GM23338 (cell line): ENCODE results near the gene DPH2. TPM values are rescaled to one million over a fixed set of nuclear protein-coding genes. Genes with fewer than 3 reads are reported as not detected.

ENCODE experiments used
- ATAC-seq: fragments of 200-7000 bp; cut with Tn5 transposase; 3 replicates; pipeline ENCODE4 v1.9.1; 2020
- DNase-seq: peaks from one replicate; pipeline ENCODE4 v3.0.0-alpha.2; 2015; ENCODE audit warnings: low spot score
- H2AFZ ChIP-seq: fragments of 200-600 bp; sonication (generic); 2 replicates; pipeline ENCODE4 v1.8.0; 2016; ENCODE audit warnings: antibody characterized with exemption, mild to moderate bottlenecking, moderate library complexity
- H3F3A ChIP-seq: fragments of 200-600 bp; sonication (generic); replicated peaks from 2 replicates; pipeline ENCODE4 v1.8.0; 2017; ENCODE audit warnings: antibody characterized with exemption, mixed run types, low read depth
- H3K27ac ChIP-seq: fragments of 200-600 bp; sonication (generic); 2 replicates; pipeline ENCODE4 v1.6.1; 2016; ENCODE audit warnings: low read depth
- H3K27me3 ChIP-seq: fragments of 200-600 bp; sonication (generic); 2 replicates; pipeline ENCODE4 v1.8.0; 2016; ENCODE audit warnings: mild to moderate bottlenecking, mixed run types, moderate library complexity; ENCODE audit not compliant: insufficient read depth
- H3K36me3 ChIP-seq: fragments of 200-600 bp; sonication (generic); 2 replicates; pipeline ENCODE4 v1.8.0; 2016; ENCODE audit warnings: mild to moderate bottlenecking; ENCODE audit not compliant: insufficient read depth
- H3K4me1 ChIP-seq: fragments of 200-600 bp; sonication (generic); 2 replicates; pipeline ENCODE4 v1.8.0; 2016; ENCODE audit warnings: mild to moderate bottlenecking, moderate library complexity; ENCODE audit not compliant: insufficient read depth
- H3K4me2 ChIP-seq: fragments of 200-600 bp; sonication (generic); 2 replicates; pipeline ENCODE4 v1.7.1; 2017; ENCODE audit warnings: mixed run types
- H3K4me3 ChIP-seq: fragments of 200-600 bp; sonication (generic); 2 replicates; pipeline ENCODE4 v1.6.1; 2016; ENCODE audit warnings: mixed run types
- H3K79me2 ChIP-seq: fragments of 200-600 bp; sonication (generic); replicated peaks from 2 replicates; pipeline ENCODE4 v1.8.0; 2017; ENCODE audit warnings: mild to moderate bottlenecking; ENCODE audit not compliant: insufficient read depth
- H3K9me2 ChIP-seq: fragments of 200-600 bp; sonication (generic); 2 replicates; pipeline ENCODE4 v1.8.0; 2017; ENCODE audit not compliant: insufficient read depth
- H4K20me1 ChIP-seq: fragments of 200-600 bp; sonication (generic); replicated peaks from 2 replicates; pipeline ENCODE4 v1.8.0; 2017; ENCODE audit warnings: mild to moderate bottlenecking; ENCODE audit not compliant: insufficient read depth
- H3K27ac Mint-ChIP-seq: 2 replicates; pipeline ENCODE4 v1.8.0; 2020; ENCODE audit warnings: inconsistent platforms, mild to moderate bottlenecking, moderate library complexity, mixed read lengths
- H3K27me3 Mint-ChIP-seq: 3 replicates; pipeline ENCODE4 v1.8.0; 2022; ENCODE audit warnings: low read depth, mild to moderate bottlenecking, moderate library complexity, mixed read lengths, inconsistent platforms; ENCODE audit not compliant: insufficient read depth, poor library complexity
- H3K36me3 Mint-ChIP-seq: 3 replicates; pipeline ENCODE4 v1.8.0; 2021; ENCODE audit warnings: low read depth, mild to moderate bottlenecking, inconsistent platforms, moderate library complexity, mixed read lengths
- H3K4me1 Mint-ChIP-seq: 3 replicates; pipeline ENCODE4 v1.8.0; 2020; ENCODE audit warnings: mild to moderate bottlenecking, inconsistent platforms, mixed read lengths
- H3K4me3 Mint-ChIP-seq: 3 replicates; pipeline ENCODE4 v1.8.0; 2021; ENCODE audit warnings: moderate library complexity, mild to moderate bottlenecking, inconsistent platforms, mixed read lengths
- H3K9me3 Mint-ChIP-seq: 3 replicates; pipeline ENCODE4 v1.8.0; 2020; ENCODE audit warnings: moderate library complexity, mild to moderate bottlenecking, inconsistent platforms, mixed read lengths
- CREB1 ChIP-seq: fragments of 250-450 bp; sonication (Bioruptor Pico); IDR thresholded peaks from 2 replicates; pipeline ENCODE4 v1.5.0; 2020; ENCODE audit warnings: low read depth, mild to moderate bottlenecking, moderate library complexity
- CTCF ChIP-seq, 2 experiments: fragments of 200-600 bp in 1 of 2; sonication (generic) in 1 of 2; conservative IDR thresholded peaks; 2 replicates each; pipeline versions ENCODE4 v1.5.1 to v1.6.1; 2016 to 2017; ENCODE audit warnings: antibody characterized with exemption in 2 of 2, low read depth in 2 of 2, mild to moderate bottlenecking in 2 of 2, moderate library complexity in 1 of 2
- ETS1 ChIP-seq: IDR thresholded peaks from 2 replicates; pipeline ENCODE4 v1.6.1; 2016; ENCODE audit warnings: antibody characterized with exemption
- EZH2 ChIP-seq: fragments of 200-600 bp; sonication (generic); IDR thresholded peaks from one replicate; pipeline ENCODE4 v1.8.0; 2017; ENCODE audit warnings: antibody characterized with exemption, mild to moderate bottlenecking, low read depth; ENCODE audit not compliant: unreplicated experiment
- EZH2phosphoT487 ChIP-seq: fragments of 200-600 bp; sonication (generic); IDR thresholded peaks from one replicate; pipeline ENCODE4 v1.8.1; 2018; ENCODE audit warnings: antibody characterized with exemption; ENCODE audit not compliant: unreplicated experiment
- JUNB ChIP-seq: IDR thresholded peaks from one replicate; pipeline ENCODE4 v1.6.1; 2016; ENCODE audit warnings: antibody characterized with exemption; ENCODE audit not compliant: unreplicated experiment
- NANOG ChIP-seq: IDR thresholded peaks from 2 replicates; pipeline ENCODE4 v1.6.1; 2016; ENCODE audit warnings: antibody characterized with exemption, borderline replicate concordance
- POLR2AphosphoS5 ChIP-seq: IDR thresholded peaks from 2 replicates; pipeline ENCODE4 v1.6.1; 2016; ENCODE audit warnings: antibody characterized with exemption, low read depth
- STAT1 ChIP-seq: IDR thresholded peaks from one replicate; pipeline ENCODE4 v1.6.1; 2016; ENCODE audit warnings: antibody characterized with exemption; ENCODE audit not compliant: unreplicated experiment
- ZNF114 ChIP-seq: fragments of 250-450 bp; sonication (Bioruptor Pico); IDR thresholded peaks from 2 replicates; pipeline ENCODE4 v1.5.0; 2020; ENCODE audit warnings: mild to moderate bottlenecking, moderate library complexity
- ZNF331 ChIP-seq: fragments of 250-450 bp; sonication (Bioruptor Pico); IDR thresholded peaks from 2 replicates; pipeline ENCODE4 v1.5.0; 2020; ENCODE audit warnings: low read depth, mild to moderate bottlenecking, moderate library complexity
- ZNF462 ChIP-seq: fragments of 250-450 bp; sonication (Bioruptor Pico); IDR thresholded peaks from 2 replicates; pipeline ENCODE4 v1.5.0; 2020; ENCODE audit warnings: mild to moderate bottlenecking, moderate library complexity
- polyA plus RNA-seq: library from polyadenylated mRNA; unstranded; fragments of >200 nt; fragmentation: Nextera tagmentation; extraction: Ambion mirVana; gene quantifications from 2 replicates; pipeline ENCODE4 v1.2.1, GENCODE V29; 2016
- total RNA-seq: library from RNA; depleted of rRNA; stranded (reverse); fragments of >200 nt; shearing (Covaris generic); gene quantifications from 2 replicates; pipeline ENCODE4 v1.2.3, GENCODE V29; 2014
- TF ChIP-seq, protein P1 (sequence below): IDR thresholded peaks from one replicate; pipeline ENCODE4 v1.6.1; 2018; ENCODE audit warnings: antibody characterized with exemption; ENCODE audit not compliant: unreplicated experiment

DPH2 gene
- total and polyA plus RNA-seq, 2 experiments from 2014 or later: 32.1 to 90.3 TPM

DNA sequence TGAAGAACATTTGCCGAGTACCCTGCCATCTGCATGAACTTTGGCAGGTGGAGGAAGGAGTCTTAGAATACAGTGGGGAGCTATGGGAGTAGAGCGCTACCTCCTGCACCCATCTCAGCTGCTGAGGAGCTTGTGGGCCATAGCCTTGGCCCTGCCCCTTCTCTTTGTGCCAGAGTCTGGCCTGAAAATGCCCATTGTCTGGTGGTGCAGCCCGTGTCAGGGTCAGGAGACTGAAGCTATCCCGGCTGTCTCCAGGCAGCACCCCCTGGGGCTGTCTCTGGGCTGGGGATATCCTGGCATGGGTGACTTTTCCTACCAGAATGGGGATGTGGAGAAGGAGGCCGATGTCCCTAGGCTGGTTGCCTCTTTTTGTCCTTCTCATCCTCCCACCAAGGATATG lies 15.8 kb upstream of the DPH2 start:
- H3K36me3 Mint-ChIP-seq: no peaks in the 10 kb centered on the region; the same call in 2 of the 3 replicates
- Histone ChIP-seq H3K4me1 (peaks cover 3% of the 10 kb centered on the region; the same call in 1 of the 2 replicates), H3K27ac (no peak overlapping the region), H3K36me3 (no peaks in the 10 kb centered on the region), H3K4me2 (no peak overlapping the region), H3K9me2 (no peaks in the 10 kb centered on the region), H4K20me1 (no peaks in the 10 kb centered on the region; the same call in 1 of the 2 replicates), H3K4me3 (no peak overlapping the region), H3K79me2 (0 out of 2 replicates have a peak, but pooled peaks cover 4% of the 10 kb centered on the region), H3K27me3 (no peaks in the 10 kb centered on the region), H2AFZ (no peak overlapping the region), H3F3A (no peaks in the 10 kb centered on the region)
- no peak for TF ChIP-seq ZNF331 (CRISPR knock-in tag)
- TF ChIP-seq EZH2: no peak
- no peak for TF ChIP-seq CREB1 (CRISPR knock-in tag)
- TF ChIP-seq NANOG: no peak
- no peak for TF ChIP-seq CTCF (conservative IDR thresholded peaks at IDR 0.05; ENCODE audit: low read depth in 2 of 2)
- TF ChIP-seq JUNB: no peak
- TF ChIP-seq ETS1: no peak
- TF ChIP-seq ZNF462: no peak
- TF ChIP-seq, protein P1, sequence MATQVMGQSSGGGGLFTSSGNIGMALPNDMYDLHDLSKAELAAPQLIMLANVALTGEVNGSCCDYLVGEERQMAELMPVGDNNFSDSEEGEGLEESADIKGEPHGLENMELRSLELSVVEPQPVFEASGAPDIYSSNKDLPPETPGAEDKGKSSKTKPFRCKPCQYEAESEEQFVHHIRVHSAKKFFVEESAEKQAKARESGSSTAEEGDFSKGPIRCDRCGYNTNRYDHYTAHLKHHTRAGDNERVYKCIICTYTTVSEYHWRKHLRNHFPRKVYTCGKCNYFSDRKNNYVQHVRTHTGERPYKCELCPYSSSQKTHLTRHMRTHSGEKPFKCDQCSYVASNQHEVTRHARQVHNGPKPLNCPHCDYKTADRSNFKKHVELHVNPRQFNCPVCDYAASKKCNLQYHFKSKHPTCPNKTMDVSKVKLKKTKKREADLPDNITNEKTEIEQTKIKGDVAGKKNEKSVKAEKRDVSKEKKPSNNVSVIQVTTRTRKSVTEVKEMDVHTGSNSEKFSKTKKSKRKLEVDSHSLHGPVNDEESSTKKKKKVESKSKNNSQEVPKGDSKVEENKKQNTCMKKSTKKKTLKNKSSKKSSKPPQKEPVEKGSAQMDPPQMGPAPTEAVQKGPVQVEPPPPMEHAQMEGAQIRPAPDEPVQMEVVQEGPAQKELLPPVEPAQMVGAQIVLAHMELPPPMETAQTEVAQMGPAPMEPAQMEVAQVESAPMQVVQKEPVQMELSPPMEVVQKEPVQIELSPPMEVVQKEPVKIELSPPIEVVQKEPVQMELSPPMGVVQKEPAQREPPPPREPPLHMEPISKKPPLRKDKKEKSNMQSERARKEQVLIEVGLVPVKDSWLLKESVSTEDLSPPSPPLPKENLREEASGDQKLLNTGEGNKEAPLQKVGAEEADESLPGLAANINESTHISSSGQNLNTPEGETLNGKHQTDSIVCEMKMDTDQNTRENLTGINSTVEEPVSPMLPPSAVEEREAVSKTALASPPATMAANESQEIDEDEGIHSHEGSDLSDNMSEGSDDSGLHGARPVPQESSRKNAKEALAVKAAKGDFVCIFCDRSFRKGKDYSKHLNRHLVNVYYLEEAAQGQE: no peak
- TF ChIP-seq EZH2phosphoT487: no peak
- no peak for TF ChIP-seq POLR2AphosphoS5
- no peak for TF ChIP-seq ZNF114 (CRISPR knock-in tag)
- TF ChIP-seq STAT1: no peak
- no peaks in the 10 kb centered on the region for H3K9me3 Mint-ChIP-seq
- ATAC-seq: no peak
- no peak overlapping the region for H3K27ac Mint-ChIP-seq
- no peak overlapping the region for H3K4me3 Mint-ChIP-seq
- H3K4me1 Mint-ChIP-seq: peaks cover 10% of the 10 kb centered on the region
- H3K27me3 Mint-ChIP-seq: peaks cover 16% of the 10 kb centered on the region
- DNase-seq: no peak
